ENCODE measurements around the gene MSI1. TPM values are rescaled to one million over a fixed set of nuclear protein-coding genes. Genes with fewer than 3 reads are reported as not detected.

MSI1 gene
- total and polyA plus RNA-seq, 3 donors from 2014 or later, result 7.4 to 25.1 (median 14.8) TPM

- H3K27ac ChIP-seq, result no peak overlapping the region
- DNase-seq, result no peak
- TF ChIP-seq CTCF (IDR thresholded peaks at IDR 0.05), result no peak
- no peak for TF ChIP-seq POLR2A (IDR thresholded peaks at IDR 0.05)
- H3K27me3 ChIP-seq, result no peaks in the 10 kb centered on the region
- intact Hi-C loops (cut with DNase I; ENCODE audit: low total_unique reads), result no loop called here
- peaks cover 10% of the 10 kb centered on the region for H3K4me1 ChIP-seq
- 90 to 94% methylated on average over 5 of the region's 5 CpGs for WGBS, 2 donors
- H3K9me3 ChIP-seq, result no peaks in the 10 kb centered on the region
- H3K36me3 ChIP-seq (ENCODE audit: low read depth, missing control alignments), result no peaks in the 10 kb centered on the region
- H3K4me3 ChIP-seq, result no peak overlapping the region
Observed at GRCh38 chr12:120332041-120332440, 36.9 kb downstream of the MSI1 start.

GRCh38 chr12:120331390-120331789 lies 37.6 kb downstream of the MSI1 start:
- 61 to 63% methylated on average over 3 of the region's 3 CpGs for WGBS, 2 donors
- Histone ChIP-seq H3K36me3 (ENCODE audit: low read depth, missing control alignments) (no peaks in the 10 kb centered on the region), H3K4me3 (no peak overlapping the region), H3K4me1 (peaks cover 10% of the 10 kb centered on the region), H3K27me3 (no peaks in the 10 kb centered on the region), H3K27ac (no peak overlapping the region), H3K9me3 (no peaks in the 10 kb centered on the region)
- DNase-seq, result no peak
- intact Hi-C loops (cut with DNase I; ENCODE audit: low total_unique reads), result no loop called here
- TF ChIP-seq POLR2A (IDR thresholded peaks at IDR 0.05) (no peak), CTCF (IDR thresholded peaks at IDR 0.05) (no peak)

- DNase-seq, result no peak
- Histone ChIP-seq H3K9me3 (no peaks in the 10 kb centered on the region), H3K36me3 (ENCODE audit: low read depth, missing control alignments) (no peaks in the 10 kb centered on the region), H3K27ac (no peak overlapping the region), H3K4me1 (peaks cover 10% of the 10 kb centered on the region), H3K4me3 (no peak overlapping the region), H3K27me3 (no peaks in the 10 kb centered on the region)
- WGBS, 2 donors, result 48 to 56% methylated on average over 4 of the region's 4 CpGs
- intact Hi-C loops (cut with DNase I; ENCODE audit: low total_unique reads), result no loop called here
- TF ChIP-seq CTCF (IDR thresholded peaks at IDR 0.05) (no peak), POLR2A (IDR thresholded peaks at IDR 0.05) (no peak)
Observed at GRCh38 chr12:120328228-120328627, 40.7 kb downstream of the MSI1 start.

GRCh38 chr12:120327593-120327992 lies 41.4 kb downstream of the MSI1 start, which contains the start of gene PLA2G1B:
TSS of gene PLA2G1B (minus strand) at chr12:120327779. CDS start at chr12:120327753, 26 bp downstream.
- Histone ChIP-seq H3K4me1 (peaks cover 10% of the 10 kb centered on the region), H3K36me3 (ENCODE audit: low read depth, missing control alignments) (no peaks in the 10 kb centered on the region), H3K9me3 (no peaks in the 10 kb centered on the region), H3K4me3 (no peak within 1 kb of the TSS), H3K27ac (no peak within 1 kb of the TSS), H3K27me3 (no peaks in the 10 kb centered on the region)
- DNase-seq, result peak; percentile 37
- TF ChIP-seq POLR2A (IDR thresholded peaks at IDR 0.05), result no peak
- TF ChIP-seq CTCF (IDR thresholded peaks at IDR 0.05), result no peak
- 42 to 62% methylated on average over 3 to 5 of the region's 5 CpGs for WGBS, 2 donors
- intact Hi-C loops (cut with DNase I; ENCODE audit: low total_unique reads), result no loop called here

- Histone ChIP-seq H3K27me3 (no peaks in the 10 kb centered on the region), H3K27ac (no peak overlapping the region), H3K4me1 (peaks cover 10% of the 10 kb centered on the region), H3K9me3 (no peaks in the 10 kb centered on the region), H3K4me3 (no peak overlapping the region), H3K36me3 (ENCODE audit: low read depth, missing control alignments) (no peaks in the 10 kb centered on the region)
- TF ChIP-seq POLR2A (IDR thresholded peaks at IDR 0.05) (no peak), CTCF (IDR thresholded peaks at IDR 0.05) (no peak)
- intact Hi-C loops (cut with DNase I; ENCODE audit: low total_unique reads), result no loop called here
- DNase-seq, result no peak
- WGBS, 2 donors, result 57 to 58% methylated on average over 9 of the region's 9 CpGs
Observed at GRCh38 chr12:120324841-120325417, 44.0 kb downstream of the MSI1 start.
